H9 (cell line): Measurements from ENCODE around the gene PARP16. TPM values are rescaled to one million over a fixed set of nuclear protein-coding genes. Genes with fewer than 3 reads are reported as not detected.

Experiments used
- DNase-seq: peaks from one replicate; pipeline ENCODE4 v3.0.0-alpha.2; 2017
- H2AFZ ChIP-seq: one replicate; pipeline ENCODE4 v1.6.1; 2013; ENCODE audit warnings: mild to moderate bottlenecking, low read length, control low read depth, moderate library complexity
- H2AK5ac ChIP-seq: 2 replicates; pipeline ENCODE4 v1.6.1; 2013; ENCODE audit warnings: low read length, control low read depth, mixed read lengths; ENCODE audit not compliant: insufficient read length
- H2BK120ac ChIP-seq: one replicate; pipeline ENCODE4 v1.6.1; 2013; ENCODE audit warnings: low read depth, mild to moderate bottlenecking, low read length, control low read depth, inconsistent platforms; ENCODE audit not compliant: poor library complexity, severe bottlenecking
- H2BK12ac ChIP-seq: 2 replicates; pipeline ENCODE4 v1.6.1; 2013; ENCODE audit warnings: low read length, control low read depth, mixed read lengths, low read depth; ENCODE audit not compliant: insufficient read length
- H2BK15ac ChIP-seq: 2 replicates; pipeline ENCODE4 v1.6.1; 2013; ENCODE audit warnings: low read depth, low read length, control low read depth
- H2BK20ac ChIP-seq: one replicate; pipeline ENCODE4 v1.6.1; 2013; ENCODE audit warnings: low read depth, mild to moderate bottlenecking, low read length, control low read depth, inconsistent platforms; ENCODE audit not compliant: poor library complexity, severe bottlenecking
- H2BK5ac ChIP-seq: 2 replicates; pipeline ENCODE4 v1.6.1; 2013; ENCODE audit warnings: low read length, control low read depth, mixed read lengths; ENCODE audit not compliant: insufficient read length
- H3K14ac ChIP-seq: 2 replicates; pipeline ENCODE4 v1.6.1; 2013; ENCODE audit warnings: low read length, control low read depth; ENCODE audit not compliant: insufficient read depth
- H3K18ac ChIP-seq: 2 replicates; pipeline ENCODE4 v1.6.1; 2013; ENCODE audit warnings: low read depth, mild to moderate bottlenecking, mixed read lengths, low read length, control low read depth; ENCODE audit not compliant: insufficient read length
- H3K23ac ChIP-seq: 2 replicates; pipeline ENCODE4 v1.6.1; 2013; ENCODE audit warnings: low read length, control low read depth, mixed read lengths, low read depth; ENCODE audit not compliant: insufficient read length
- H3K23me2 ChIP-seq: 2 replicates; pipeline ENCODE4 v1.6.1; 2013; ENCODE audit warnings: low read depth, mild to moderate bottlenecking, mixed read lengths, low read length, control low read depth; ENCODE audit not compliant: insufficient read length, poor library complexity, severe bottlenecking
- H3K27ac ChIP-seq: 2 replicates; pipeline ENCODE4 v1.5.1; 2013; ENCODE audit warnings: low read length, control low read depth, mixed read lengths, low read depth; ENCODE audit not compliant: insufficient read length
- H3K27me3 ChIP-seq: 2 replicates; pipeline ENCODE4 v1.6.1; 2013; ENCODE audit warnings: low read length, control low read depth, inconsistent platforms; ENCODE audit not compliant: insufficient read depth
- H3K4ac ChIP-seq: 2 replicates; pipeline ENCODE4 v1.6.1; 2013; ENCODE audit warnings: low read depth, mild to moderate bottlenecking, control low read depth, inconsistent platforms, low read length, moderate library complexity
- H3K4me1 ChIP-seq: 2 replicates; pipeline ENCODE4 v1.6.1; 2013; ENCODE audit warnings: low read length, control low read depth, inconsistent platforms; ENCODE audit not compliant: insufficient read depth
- H3K4me2 ChIP-seq: 2 replicates; pipeline ENCODE4 v1.6.1; 2013; ENCODE audit warnings: low read length, control low read depth, mixed read lengths; ENCODE audit not compliant: insufficient read length, insufficient read depth
- H3K56ac ChIP-seq: 2 replicates; pipeline ENCODE4 v1.6.1; 2013; ENCODE audit warnings: low read depth, mild to moderate bottlenecking, mixed read lengths, low read length, control low read depth; ENCODE audit not compliant: insufficient read length
- H3K79me1 ChIP-seq: 2 replicates; pipeline ENCODE4 v1.6.1; 2013; ENCODE audit warnings: low read depth, mild to moderate bottlenecking, moderate library complexity, low read length, control low read depth, inconsistent platforms; ENCODE audit not compliant: insufficient read depth, poor library complexity, severe bottlenecking
- H3K79me2 ChIP-seq: 2 replicates; pipeline ENCODE4 v1.6.1; 2013; ENCODE audit warnings: low read length, control low read depth, inconsistent platforms; ENCODE audit not compliant: insufficient read depth
- H3K9ac ChIP-seq: 2 replicates; pipeline ENCODE4 v1.6.1; 2013; ENCODE audit warnings: low read length, control low read depth, mixed read lengths; ENCODE audit not compliant: insufficient read length; ENCODE audit errors: extremely low read depth
- H3K9me3 ChIP-seq: one replicate; pipeline ENCODE4 v1.6.1; 2013; ENCODE audit warnings: low read depth, low read length, inconsistent platforms; ENCODE audit not compliant: control insufficient read depth
- H3T11ph ChIP-seq: one replicate; pipeline ENCODE4 v1.6.1; 2013; ENCODE audit warnings: mild to moderate bottlenecking, low read length, control low read depth, inconsistent platforms
- H4K20me1 ChIP-seq: one replicate; pipeline ENCODE4 v1.6.1; 2013; ENCODE audit not compliant: control insufficient read depth, insufficient read length, insufficient read depth
- H4K5ac ChIP-seq: 2 replicates; pipeline ENCODE4 v1.6.1; 2013; ENCODE audit warnings: low read depth, mild to moderate bottlenecking, mixed read lengths, low read length, control low read depth; ENCODE audit not compliant: insufficient read length
- H4K8ac ChIP-seq: replicated peaks from 2 replicates; pipeline ENCODE4 v1.6.1; 2013; ENCODE audit warnings: low read length, control low read depth, mixed read lengths, low read depth; ENCODE audit not compliant: insufficient read length
- H4K91ac ChIP-seq: 2 replicates; pipeline ENCODE4 v1.6.1; 2013; ENCODE audit warnings: low read depth, mild to moderate bottlenecking, moderate library complexity, mixed read lengths, low read length, control low read depth; ENCODE audit not compliant: insufficient read length
- H3K27ac Mint-ChIP-seq, 3 experiments: 2 replicates in 2 of 3; 3 replicates in 1 of 3; pipeline ENCODE4 v1.8.0; 2020 to 2021; ENCODE audit warnings: mixed read lengths in 3 of 3, mild to moderate bottlenecking in 1 of 3, moderate library complexity in 1 of 3
- H3K27me3 Mint-ChIP-seq: 2 replicates; pipeline ENCODE4 v1.8.0; 2021; ENCODE audit warnings: low read depth, mild to moderate bottlenecking, moderate library complexity, mixed read lengths
- H3K36me3 Mint-ChIP-seq, 3 experiments: 2 replicates in 2 of 3; 3 replicates in 1 of 3; pipeline ENCODE4 v1.8.0; 2020 to 2021; ENCODE audit warnings: low read depth in 3 of 3, mixed read lengths in 3 of 3; ENCODE audit not compliant: insufficient read depth in 1 of 3
- H3K4me1 Mint-ChIP-seq, 2 experiments: 2 replicates each; pipeline ENCODE4 v1.8.0; 2020; ENCODE audit warnings: mixed read lengths in 2 of 2
- H3K4me3 Mint-ChIP-seq, 2 experiments: 2 replicates in 1 of 2; 3 replicates in 1 of 2; pipeline ENCODE4 v1.8.0; 2020 to 2021; ENCODE audit warnings: mild to moderate bottlenecking in 2 of 2, mixed read lengths in 2 of 2, moderate library complexity in 1 of 2
- H3K9me3 Mint-ChIP-seq, 2 experiments: 2 replicates in 1 of 2; 3 replicates in 1 of 2; pipeline ENCODE4 v1.8.0; 2020; ENCODE audit warnings: mild to moderate bottlenecking in 2 of 2, mixed read lengths in 2 of 2, moderate library complexity in 1 of 2
- CTCF ChIP-seq: fragments of 200-600 bp; sonication (generic); conservative IDR thresholded peaks from 3 replicates; pipeline ENCODE4 v1.8.0; 2021; ENCODE audit warnings: antibody characterized with exemption, mild to moderate bottlenecking
- WGBS: extraction: QIAGEN DNeasy Blood & Tissue Kit; methylation state at CpG from one replicate; pipeline ENCODE4 v1.1.7; 2013; ENCODE audit warnings: missing lambda C conversion rate, low lambda C conversion rate, mixed read lengths; ENCODE audit not compliant: insufficient read length; ENCODE audit errors: extremely low coverage; 5-methylcytosine and 5-hydroxymethylcytosine counted together
- total RNA-seq: library from RNA; stranded (reverse); gene quantifications from 2 replicates; pipeline ENCODE4 v1.2.1, GENCODE V29; 2021

PARP16 gene
- total RNA-seq, 1 experiment from 2014 or later: 3.9 TPM

GRCh38 chr15:65311760-65312159 lies 25.1 kb upstream of the PARP16 start:
- DNase-seq: no peak
- H3K79me2 ChIP-seq: no peaks in the 10 kb centered on the region
- no peak overlapping the region for H3K9ac ChIP-seq
- Mint-ChIP-seq H3K36me3 (no peaks in the 10 kb centered on the region), H3K4me3 (no peak overlapping the region), H3K4me1 (peaks cover 12 to 16% of the 10 kb centered on the region in 2 experiments; a peak in 3 of 4 replicates), H3K9me3 (no peaks in the 10 kb centered on the region), H3K27me3 (peaks cover 2% of the 10 kb centered on the region; the same call in 1 of the 2 replicates), H3K27ac (peak overlapping the region in 1 of 3 experiments; percentile 59; a peak in 1 of 7 replicates)
- H3K23me2 ChIP-seq: no peaks in the 10 kb centered on the region
- no peak overlapping the region for H2BK15ac ChIP-seq
- no peaks in the 10 kb centered on the region for H3K27me3 ChIP-seq
- no peak overlapping the region for H2BK12ac ChIP-seq
- H3K4me2 ChIP-seq: no peak overlapping the region
- H2BK120ac ChIP-seq: no peak overlapping the region
- H3K9me3 ChIP-seq: no peaks in the 10 kb centered on the region
- H3K18ac ChIP-seq: peak overlapping the region; percentile 20
- H3K56ac ChIP-seq: no peak overlapping the region
- H3T11ph ChIP-seq: no peak overlapping the region
- H3K4ac ChIP-seq: no peak overlapping the region
- no peak overlapping the region for H3K23ac ChIP-seq
- H4K8ac ChIP-seq: no peak overlapping the region
- H2BK5ac ChIP-seq: no peak overlapping the region
- H3K79me1 ChIP-seq: no peaks in the 10 kb centered on the region
- H4K5ac ChIP-seq: no peak overlapping the region
- H3K4me1 ChIP-seq: no peaks in the 10 kb centered on the region
- TF ChIP-seq CTCF: no peak
- H3K14ac ChIP-seq: no peak overlapping the region; the same call in 1 of the 2 replicates
- no peak overlapping the region for H4K91ac ChIP-seq
- H3K27ac ChIP-seq: no peak overlapping the region
- no peak overlapping the region for H2AK5ac ChIP-seq
- H2BK20ac ChIP-seq: no peak overlapping the region
- H2AFZ ChIP-seq: no peak overlapping the region
- no peaks in the 10 kb centered on the region for H4K20me1 ChIP-seq
- no CpG with 5 or more reads among the region's 3 CpGs for WGBS
